Activated CD4-positive, alpha-beta T cell treated with anti-CD3 and anti-CD28 coated beads, Interleukin-2, Interleukin-6, amounts not matched to agents 100 ng/mL and 50 ng/mL, durations not matched to agents 16 hours and 8 hours (primary cell): ENCODE results near the gene C1orf122.

Experiments
- DNase-seq: peaks from one replicate; pipeline ENCODE4 v3.0.0-alpha.2; 2020

C1orf122 gene

DNA sequence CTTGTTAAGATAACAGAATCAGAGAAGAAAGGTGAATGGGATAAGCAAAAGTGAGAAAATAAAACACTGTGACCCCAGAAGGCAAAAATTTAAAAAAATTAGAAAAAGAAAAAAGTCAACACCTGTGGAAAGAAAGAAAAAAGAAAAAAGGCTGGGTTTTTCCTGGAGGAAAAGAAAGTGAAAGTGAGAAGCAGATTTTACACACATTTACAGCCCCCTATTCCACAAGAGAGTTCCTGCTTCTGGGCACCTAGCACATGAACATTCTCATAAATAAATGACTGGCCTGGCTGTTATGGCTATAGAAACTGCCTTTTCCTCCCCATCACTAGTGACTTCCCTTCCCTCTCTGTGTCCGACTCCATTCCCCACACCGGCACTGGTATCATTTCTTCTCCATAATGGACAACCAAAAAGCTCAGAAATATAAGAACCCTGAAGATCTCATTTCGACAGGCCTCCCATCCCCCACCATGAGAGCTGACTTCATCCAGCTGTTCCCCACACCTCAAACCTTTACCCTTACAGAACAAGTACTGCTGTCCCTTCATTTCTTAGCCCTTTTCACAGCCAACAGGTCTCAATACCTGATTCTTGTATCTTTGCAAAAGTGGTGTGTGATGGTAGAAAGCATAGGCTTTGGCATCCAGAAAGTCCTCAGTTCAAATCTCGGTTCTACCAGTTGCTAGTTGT is 39.2 kb downstream of the C1orf122 start:
- DNase-seq: no peak

DNA sequence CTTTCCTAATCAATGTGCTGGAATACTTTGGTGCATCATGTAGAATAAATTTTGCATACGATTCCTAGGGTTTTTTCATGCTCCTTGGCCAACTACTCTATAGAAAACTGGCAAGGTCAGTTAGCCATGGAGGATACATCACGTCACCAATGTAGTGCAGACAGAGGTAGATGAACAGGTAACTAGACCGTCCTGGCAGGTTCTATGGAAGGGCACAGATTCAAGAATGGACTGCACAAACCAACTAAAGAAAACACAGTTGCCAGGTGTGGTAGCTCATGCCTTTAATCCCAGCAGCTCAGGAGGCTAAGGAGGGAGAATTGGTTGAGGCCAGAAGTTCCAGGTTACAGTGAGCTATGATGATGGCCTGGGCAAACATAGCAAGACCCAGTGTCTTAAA is 41.9 kb downstream of the C1orf122 start:
- DNase-seq: no peak

DNA sequence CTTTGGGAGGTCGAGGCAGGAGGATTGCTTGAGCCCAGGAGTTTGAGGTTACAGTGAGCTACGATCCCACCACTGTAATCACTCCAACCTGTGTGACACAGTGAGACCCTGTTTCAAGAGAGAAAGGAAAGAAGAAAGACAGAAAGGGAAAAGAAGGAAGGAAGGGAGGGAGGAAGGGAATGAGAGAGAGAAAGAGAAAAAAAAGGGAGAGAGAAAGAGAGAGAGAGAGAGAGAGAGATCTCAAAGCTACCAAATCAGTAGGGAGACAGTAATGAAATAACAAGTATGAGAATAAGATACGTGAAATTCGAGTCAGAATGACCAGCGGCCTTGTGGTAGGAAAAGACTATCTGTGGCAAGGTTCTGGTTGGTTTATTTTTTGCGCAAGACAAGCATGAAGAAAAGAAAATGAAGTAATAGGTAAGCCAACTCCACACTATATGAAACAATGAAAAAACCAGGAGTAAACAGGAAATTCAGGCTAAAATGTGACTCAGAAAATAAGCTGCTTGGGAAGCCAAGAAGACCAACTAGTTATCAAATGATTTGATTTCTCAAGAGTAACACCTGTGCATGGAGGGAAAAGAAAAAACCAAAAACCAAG is 42.9 kb downstream of the C1orf122 start:
- no peak for DNase-seq

- DNase-seq: no peak
These were observed 43.7 kb downstream of the C1orf122 start for GRCh38 chr1:37851262-37851661.

GRCh38 chr1:37851782-37852210 is 44.2 kb downstream of the C1orf122 start:
- peak; percentile 17 for DNase-seq

GRCh38 chr1:37853157-37853556 is 45.6 kb downstream of the C1orf122 start:
- DNase-seq: no peak

DNA sequence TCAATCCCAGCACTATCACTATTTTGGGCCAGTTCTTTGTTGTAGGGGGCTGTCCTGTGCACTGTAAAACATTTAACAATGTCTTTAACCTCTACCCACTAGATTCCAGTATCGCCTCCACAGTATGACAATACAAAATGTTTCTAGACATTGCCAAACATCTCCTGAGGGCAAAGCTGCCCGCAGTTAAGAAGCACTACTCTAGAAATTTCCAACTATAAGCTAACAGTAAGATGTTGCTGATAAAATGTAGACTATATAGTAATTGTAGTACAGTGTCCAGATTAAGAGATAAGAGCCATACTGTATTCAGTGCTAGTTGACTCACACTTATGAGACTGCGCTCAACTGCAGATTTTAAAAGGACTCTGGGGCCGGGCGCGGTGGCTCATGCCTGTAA is 46.8 kb downstream of the C1orf122 start:
- DNase-seq: peak; percentile 8
